ENCODE results near the gene IL17REL. TPM values are rescaled to one million over a fixed set of nuclear protein-coding genes. Genes with fewer than 3 reads are reported as not detected.

The IL17REL gene
- total and polyA plus RNA-seq, 2 of the 13 experiments (the other 11 are each of a cell fraction or from before 2014, with no cell fraction given) = not detected

DNA sequence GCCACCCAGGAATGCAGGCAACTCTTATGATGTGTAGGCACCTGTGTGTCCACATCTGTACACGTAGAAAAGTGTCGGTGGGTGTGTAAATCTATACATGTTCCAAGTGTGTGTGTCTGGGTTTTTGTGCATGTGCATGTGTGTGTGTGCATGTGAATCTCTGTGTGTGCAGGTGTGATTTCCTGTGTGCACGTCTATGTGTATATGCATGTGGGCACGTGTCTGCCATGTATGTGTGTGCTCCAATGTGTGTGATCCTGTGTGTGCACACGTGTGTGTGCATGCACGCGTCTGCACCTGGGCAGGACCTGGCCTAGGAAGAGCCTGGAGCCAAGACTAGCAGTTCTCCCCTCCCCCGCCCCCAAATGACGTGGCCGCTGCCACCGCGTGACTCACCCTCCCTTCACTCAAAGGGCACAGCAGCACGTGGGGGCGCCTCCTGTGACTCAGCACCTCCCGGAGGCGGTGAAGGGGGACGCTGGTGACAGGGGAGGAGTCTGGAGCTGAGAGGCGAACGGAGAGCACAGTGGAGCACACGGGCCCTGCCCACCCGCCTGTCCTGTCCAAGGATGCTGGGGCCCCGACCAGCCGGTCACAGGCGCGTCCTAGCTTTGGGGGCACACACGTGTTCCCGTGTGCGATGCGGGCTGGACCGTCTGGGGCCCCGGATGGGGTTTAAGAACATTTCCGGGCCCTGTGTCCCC lies 41.9 kb downstream of the IL17REL start (continued):
- TF ChIP-seq, protein P1, sequence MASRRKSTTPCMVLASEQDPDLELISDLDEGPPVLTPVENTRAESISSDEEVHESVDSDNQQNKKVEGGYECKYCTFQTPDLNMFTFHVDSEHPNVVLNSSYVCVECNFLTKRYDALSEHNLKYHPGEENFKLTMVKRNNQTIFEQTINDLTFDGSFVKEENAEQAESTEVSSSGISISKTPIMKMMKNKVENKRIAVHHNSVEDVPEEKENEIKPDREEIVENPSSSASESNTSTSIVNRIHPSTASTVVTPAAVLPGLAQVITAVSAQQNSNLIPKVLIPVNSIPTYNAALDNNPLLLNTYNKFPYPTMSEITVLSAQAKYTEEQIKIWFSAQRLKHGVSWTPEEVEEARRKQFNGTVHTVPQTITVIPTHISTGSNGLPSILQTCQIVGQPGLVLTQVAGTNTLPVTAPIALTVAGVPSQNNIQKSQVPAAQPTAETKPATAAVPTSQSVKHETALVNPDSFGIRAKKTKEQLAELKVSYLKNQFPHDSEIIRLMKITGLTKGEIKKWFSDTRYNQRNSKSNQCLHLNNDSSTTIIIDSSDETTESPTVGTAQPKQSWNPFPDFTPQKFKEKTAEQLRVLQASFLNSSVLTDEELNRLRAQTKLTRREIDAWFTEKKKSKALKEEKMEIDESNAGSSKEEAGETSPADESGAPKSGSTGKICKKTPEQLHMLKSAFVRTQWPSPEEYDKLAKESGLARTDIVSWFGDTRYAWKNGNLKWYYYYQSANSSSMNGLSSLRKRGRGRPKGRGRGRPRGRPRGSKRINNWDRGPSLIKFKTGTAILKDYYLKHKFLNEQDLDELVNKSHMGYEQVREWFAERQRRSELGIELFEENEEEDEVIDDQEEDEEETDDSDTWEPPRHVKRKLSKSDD (CRISPR knock-in tag; IDR thresholded peaks at IDR 0.05; ENCODE audit: low read depth) = no peak; the same call in 1 of the 2 replicates
- TF ChIP-seq, protein P2, sequence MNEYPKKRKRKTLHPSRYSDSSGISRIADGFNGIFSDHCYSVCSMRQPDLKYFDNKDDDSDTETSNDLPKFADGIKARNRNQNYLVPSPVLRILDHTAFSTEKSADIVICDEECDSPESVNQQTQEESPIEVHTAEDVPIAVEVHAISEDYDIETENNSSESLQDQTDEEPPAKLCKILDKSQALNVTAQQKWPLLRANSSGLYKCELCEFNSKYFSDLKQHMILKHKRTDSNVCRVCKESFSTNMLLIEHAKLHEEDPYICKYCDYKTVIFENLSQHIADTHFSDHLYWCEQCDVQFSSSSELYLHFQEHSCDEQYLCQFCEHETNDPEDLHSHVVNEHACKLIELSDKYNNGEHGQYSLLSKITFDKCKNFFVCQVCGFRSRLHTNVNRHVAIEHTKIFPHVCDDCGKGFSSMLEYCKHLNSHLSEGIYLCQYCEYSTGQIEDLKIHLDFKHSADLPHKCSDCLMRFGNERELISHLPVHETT (CRISPR knock-in tag; conservative IDR thresholded peaks at IDR 0.05) = peak; percentile 80
- TF ChIP-seq ZFAT (CRISPR knock-in tag; conservative IDR thresholded peaks at IDR 0.05) (no peak), CBX1 (IDR thresholded peaks at IDR 0.05; ENCODE audit: low read depth) (no peak), SRF (IDR thresholded peaks at IDR 0.05; ENCODE audit: low read depth, low read length) (no peak), SYNCRIP (IDR thresholded peaks at IDR 0.05; ENCODE audit: insufficient read depth, low read depth, low read length) (no peak), ZBTB1 (CRISPR knock-in tag; IDR thresholded peaks at IDR 0.05; ENCODE audit: borderline replicate concordance) (no peak), ZNF33B (CRISPR knock-in tag; IDR thresholded peaks at IDR 0.05) (0 out of 2 replicates have a peak, but pooled peaks have one; percentile 5), ZNF615 (CRISPR knock-in tag; IDR thresholded peaks at IDR 0.05; ENCODE audit: borderline replicate concordance) (no peak), ZNF605 (CRISPR knock-in tag; IDR thresholded peaks at IDR 0.05) (0 out of 2 replicates have a peak, but pooled peaks have one; percentile 55), ZSCAN22 (CRISPR knock-in tag; IDR thresholded peaks at IDR 0.05) (peak; percentile 64; the same call in 1 of the 2 replicates), ZNF772 (CRISPR knock-in tag; IDR thresholded peaks at IDR 0.05) (peak; percentile 79), CREB1 (IDR thresholded peaks at IDR 0.05) (peak; percentile 96), CREB1 (CRISPR knock-in tag; IDR thresholded peaks at IDR 0.05) (peak; percentile 95; the same call in 1 of the 2 replicates), SRY (CRISPR knock-in tag; IDR thresholded peaks at IDR 0.05) (peak; percentile 77), ZNF317 (CRISPR knock-in tag; IDR thresholded peaks at IDR 0.05) (peak; percentile 38; the same call in 1 of the 2 replicates), ZC3H4 (CRISPR knock-in tag; IDR thresholded peaks at IDR 0.05; ENCODE audit: borderline replicate concordance) (no peak)
- TF ChIP-seq, protein P3, sequence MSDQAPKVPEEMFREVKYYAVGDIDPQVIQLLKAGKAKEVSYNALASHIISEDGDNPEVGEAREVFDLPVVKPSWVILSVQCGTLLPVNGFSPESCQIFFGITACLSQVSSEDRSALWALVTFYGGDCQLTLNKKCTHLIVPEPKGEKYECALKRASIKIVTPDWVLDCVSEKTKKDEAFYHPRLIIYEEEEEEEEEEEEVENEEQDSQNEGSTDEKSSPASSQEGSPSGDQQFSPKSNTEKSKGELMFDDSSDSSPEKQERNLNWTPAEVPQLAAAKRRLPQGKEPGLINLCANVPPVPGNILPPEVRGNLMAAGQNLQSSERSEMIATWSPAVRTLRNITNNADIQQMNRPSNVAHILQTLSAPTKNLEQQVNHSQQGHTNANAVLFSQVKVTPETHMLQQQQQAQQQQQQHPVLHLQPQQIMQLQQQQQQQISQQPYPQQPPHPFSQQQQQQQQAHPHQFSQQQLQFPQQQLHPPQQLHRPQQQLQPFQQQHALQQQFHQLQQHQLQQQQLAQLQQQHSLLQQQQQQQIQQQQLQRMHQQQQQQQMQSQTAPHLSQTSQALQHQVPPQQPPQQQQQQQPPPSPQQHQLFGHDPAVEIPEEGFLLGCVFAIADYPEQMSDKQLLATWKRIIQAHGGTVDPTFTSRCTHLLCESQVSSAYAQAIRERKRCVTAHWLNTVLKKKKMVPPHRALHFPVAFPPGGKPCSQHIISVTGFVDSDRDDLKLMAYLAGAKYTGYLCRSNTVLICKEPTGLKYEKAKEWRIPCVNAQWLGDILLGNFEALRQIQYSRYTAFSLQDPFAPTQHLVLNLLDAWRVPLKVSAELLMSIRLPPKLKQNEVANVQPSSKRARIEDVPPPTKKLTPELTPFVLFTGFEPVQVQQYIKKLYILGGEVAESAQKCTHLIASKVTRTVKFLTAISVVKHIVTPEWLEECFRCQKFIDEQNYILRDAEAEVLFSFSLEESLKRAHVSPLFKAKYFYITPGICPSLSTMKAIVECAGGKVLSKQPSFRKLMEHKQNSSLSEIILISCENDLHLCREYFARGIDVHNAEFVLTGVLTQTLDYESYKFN (CRISPR knock-in tag; conservative IDR thresholded peaks at IDR 0.05) = peak; percentile 81

Measured in HepG2 (cell line).